Tibial nerve (tissue), 4 donors: ENCODE results near the gene FGD2. TPM values are rescaled to one million over a fixed set of nuclear protein-coding genes. Genes with fewer than 3 reads are reported as not detected.
A peak's percentile ranks its signal among the peaks of the same experiment; 100 is the strongest.
"Not testable (repeated sequence)": the region's sequence is repeated elsewhere in the genome, so short reads cannot be mapped to it uniquely, and the experiment has no call there.

Source experiments
- DNase-seq, 2 donors: peaks; one replicate each; pipeline ENCODE4 v3.0.0-alpha.2; 2019; ENCODE audit warnings: low spot score in 2 of 2
- H3K27ac ChIP-seq, 4 donors: fragments of 200-600 bp; sonication (generic) in 3 of 4; one replicate each; pipeline ENCODE4 v1.5.1; 2017 to 2019; ENCODE audit warnings: mild to moderate bottlenecking in 1 of 4
- H3K27me3 ChIP-seq, 2 donors: fragments of 200-600 bp; sonication (generic) in 1 of 2; one replicate each; pipeline versions ENCODE4 v1.5.1 to v1.6.0; 2017 to 2019
- H3K36me3 ChIP-seq, 3 donors: fragments of 200-600 bp; sonication (generic); one replicate each; pipeline ENCODE4 v1.5.1; 2018 to 2019
- H3K4me1 ChIP-seq, 4 donors: fragments of 200-600 bp; sonication (generic) in 3 of 4; one replicate each; pipeline ENCODE4 v1.5.1; 2017 to 2019
- H3K4me3 ChIP-seq, 4 donors: fragments of 200-600 bp; sonication (generic) in 3 of 4; one replicate each; pipeline ENCODE4 v1.5.1; 2017 to 2019; ENCODE audit warnings: mild to moderate bottlenecking in 1 of 4, moderate library complexity in 1 of 4
- H3K9me3 ChIP-seq, 4 donors: fragments of 200-600 bp; sonication (generic) in 3 of 4; one replicate each; pipeline ENCODE4 v1.5.1; 2017 to 2019
- CTCF ChIP-seq, 5 experiments: fragments of 200-600 bp in 3 of 5; fragments of 450-650 bp in 2 of 5; sonication (generic) in 3 of 5; IDR thresholded peaks; one replicate each; pipeline ENCODE4 v1.5.1; 2016 to 2019; ENCODE audit warnings: antibody characterized with exemption in 5 of 5, mild to moderate bottlenecking in 3 of 5, moderate library complexity in 2 of 5
- EP300 ChIP-seq, 2 donors: sonication (generic); formaldehyde crosslinking; IDR thresholded peaks; one replicate each; pipeline ENCODE4 v1.6.1; 2017; ENCODE audit warnings: antibody characterized with exemption in 2 of 2, mild to moderate bottlenecking in 1 of 2
- POLR2A ChIP-seq, 2 donors: fragments of 450-650 bp; IDR thresholded peaks; one replicate each; pipeline ENCODE4 v1.6.1; 2017; ENCODE audit warnings: antibody characterized with exemption in 2 of 2, mild to moderate bottlenecking in 2 of 2, moderate library complexity in 2 of 2
- WGBS, 2 donors: methylation state at CpG; one replicate each; pipeline ENCODE4 v1.1.5; 2018; 5-methylcytosine and 5-hydroxymethylcytosine counted together
- total RNA-seq, 4 donors: library from RNA; depleted of rRNA; stranded (reverse); fragments of >200 nt; gene quantifications; one replicate each; pipeline ENCODE4 v1.1.0, GENCODE V29; 2016

Gene FGD2
- total RNA-seq, 4 donors from 2014 or later, result 40.9 to 182 (median 48.5) TPM

GRCh38 chr6:37038292-37039198 lies 33.1 kb downstream of the FGD2 start:
- no peak overlapping the region for H3K4me3 ChIP-seq
- DNase-seq, result peak; percentile 48 to 78
- no peaks in the 10 kb centered on the region for H3K9me3 ChIP-seq
- H3K27me3 ChIP-seq, result no peaks in the 10 kb centered on the region
- H3K27ac ChIP-seq, result peak overlapping the region in 1 of 4 donors; percentile 21
- peaks cover 0 to 7% (median 0%) of the 10 kb centered on the region in 4 donors for H3K4me1 ChIP-seq
- WGBS, 2 donors, result 53 to 63% methylated on average over 13 of the region's 13 CpGs
- no peaks in the 10 kb centered on the region for H3K36me3 ChIP-seq
- TF ChIP-seq EP300 (IDR thresholded peaks at IDR 0.05) (peak in 1 of 2 donors; percentile 63), POLR2A (IDR thresholded peaks at IDR 0.05) (no peak)

GRCh38 chr6:37039958-37040357 lies 34.5 kb downstream of the FGD2 start:
- Histone ChIP-seq H3K4me1 (peaks cover 0 to 7% (median 0%) of the 10 kb centered on the region in 4 donors), H3K27ac (no peak overlapping the region), H3K9me3 (no peaks in the 10 kb centered on the region), H3K36me3 (no peaks in the 10 kb centered on the region), H3K4me3 (no peak overlapping the region), H3K27me3 (no peaks in the 10 kb centered on the region)
- WGBS, 2 donors, result 85 to 87% methylated on average over 4 of the region's 4 CpGs
- no peak for DNase-seq
- TF ChIP-seq POLR2A (IDR thresholded peaks at IDR 0.05) (no peak), CTCF (IDR thresholded peaks at IDR 0.05) (no peak)

- 85 to 88% methylated on average over 6 of the region's 6 CpGs for WGBS, 2 donors
- no peak for DNase-seq
- no peaks in the 10 kb centered on the region for H3K27me3 ChIP-seq
- H3K4me3 ChIP-seq, result no peak overlapping the region
- no peak overlapping the region for H3K27ac ChIP-seq
- peaks cover 0 to 7% (median 0%) of the 10 kb centered on the region in 4 donors for H3K4me1 ChIP-seq
- no peaks in the 10 kb centered on the region for H3K9me3 ChIP-seq
- no peaks in the 10 kb centered on the region for H3K36me3 ChIP-seq
- no peak for TF ChIP-seq POLR2A (IDR thresholded peaks at IDR 0.05)
- no peak for TF ChIP-seq EP300 (IDR thresholded peaks at IDR 0.05)
- TF ChIP-seq CTCF (IDR thresholded peaks at IDR 0.05), result no peak
Observed at GRCh38 chr6:37041521-37041920, 36.1 kb downstream of the FGD2 start.

GRCh38 chr6:37042150-37042549 lies 36.7 kb downstream of the FGD2 start:
- WGBS, 2 donors, result 53 to 74% methylated on average over 3 of the region's 3 CpGs
- Histone ChIP-seq H3K4me3 (no peak overlapping the region), H3K4me1 (peaks cover 0 to 7% (median 0%) of the 10 kb centered on the region in 4 donors), H3K27me3 (no peaks in the 10 kb centered on the region), H3K27ac (no peak overlapping the region), H3K36me3 (no peaks in the 10 kb centered on the region), H3K9me3 (no peaks in the 10 kb centered on the region)
- TF ChIP-seq CTCF (IDR thresholded peaks at IDR 0.05) (no peak), EP300 (IDR thresholded peaks at IDR 0.05) (no peak), POLR2A (IDR thresholded peaks at IDR 0.05) (no peak)
- DNase-seq, result no peak

GRCh38 chr6:37043091-37043490 lies 37.6 kb downstream of the FGD2 start:
- not testable (repeated sequence) for DNase-seq, H3K27ac ChIP-seq, H3K27me3 ChIP-seq, H3K36me3 ChIP-seq, H3K4me1 ChIP-seq, H3K9me3 ChIP-seq, H3K4me3 ChIP-seq
- 92 to 96% methylated on average over 3 of the region's 3 CpGs for WGBS, 2 donors

GRCh38 chr6:37047346-37047688 lies 41.9 kb downstream of the FGD2 start:
- 77 to 97% methylated on average over 4 of the region's 5 CpGs for WGBS, 2 donors
- no peak overlapping the region for H3K4me3 ChIP-seq
- H3K4me1 ChIP-seq, result peaks cover 0 to 33% (median 16%) of the 10 kb centered on the region in 4 donors
- no peaks in the 10 kb centered on the region for H3K27me3 ChIP-seq
- H3K27ac ChIP-seq, result no peak overlapping the region
- H3K9me3 ChIP-seq, result no peaks in the 10 kb centered on the region
- no peak for TF ChIP-seq POLR2A (IDR thresholded peaks at IDR 0.05)
- no peak for TF ChIP-seq CTCF (IDR thresholded peaks at IDR 0.05)
- no peak for TF ChIP-seq EP300 (IDR thresholded peaks at IDR 0.05)
- no peaks in the 10 kb centered on the region for H3K36me3 ChIP-seq
- no peak for DNase-seq
